Heart left ventricle (tissue), 16 donors: ENCODE measurements around the gene KCTD17. TPM values are rescaled to one million over a fixed set of nuclear protein-coding genes. Genes with fewer than 3 reads are reported as not detected.

Experiments
- ATAC-seq, 4 donors: fragments of 200-7000 bp; cut with Tn5 transposase; one replicate each; pipeline ENCODE4 v1.9.1; 2020 to 2022; ENCODE audit warnings: moderate library complexity in 4 of 4, mild to moderate bottlenecking in 3 of 4, moderate number of reproducible peaks in 1 of 4
- DNase-seq, 5 donors: peaks; one replicate each; pipeline ENCODE4 v3.0.0-alpha.2; 2020
- H3K27ac ChIP-seq, 12 donors: fragments of 200-600 bp; sonication (generic) in 4 of 12; one replicate each; pipeline versions ENCODE4 v1.5.0 to v1.8.0; 2016 to 2022; ENCODE audit warnings: mild to moderate bottlenecking in 2 of 12
- H3K27me3 ChIP-seq, 9 donors: fragments of 200-600 bp; sonication (generic) in 2 of 9; one replicate each; pipeline versions ENCODE4 v1.5.1 to v1.8.0; 2016 to 2022; ENCODE audit warnings: mild to moderate bottlenecking in 3 of 9
- H3K36me3 ChIP-seq, 9 donors: fragments of 200-600 bp; sonication (generic) in 2 of 9; one replicate each; pipeline versions ENCODE4 v1.5.0 to v1.8.0; 2018 to 2022; ENCODE audit warnings: mild to moderate bottlenecking in 2 of 9
- H3K4me1 ChIP-seq, 12 donors: fragments of 200-600 bp; sonication (generic) in 4 of 12; one replicate each; pipeline versions ENCODE4 v1.5.0 to v1.8.0; 2016 to 2022; ENCODE audit warnings: mild to moderate bottlenecking in 3 of 12
- H3K4me3 ChIP-seq, 12 donors: fragments of 200-600 bp; sonication (generic) in 4 of 12; one replicate each; pipeline versions ENCODE4 v1.5.0 to v1.8.0; 2017 to 2022; ENCODE audit warnings: mild to moderate bottlenecking in 9 of 12, moderate library complexity in 4 of 12
- H3K9me3 ChIP-seq, 12 donors: fragments of 200-600 bp; sonication (generic) in 4 of 12; one replicate each; pipeline versions ENCODE4 v1.5.0 to v1.8.0; 2016 to 2022; ENCODE audit warnings: mild to moderate bottlenecking in 1 of 12
- POLR2A ChIP-seq, 2 donors: fragments of 450-650 bp; IDR thresholded peaks; one replicate each; pipeline ENCODE4 v1.6.1; 2017; ENCODE audit warnings: antibody characterized with exemption in 2 of 2, mild to moderate bottlenecking in 2 of 2, moderate library complexity in 2 of 2
- WGBS, 4 donors: extraction: QIAGEN DNeasy Blood & Tissue Kit in 2 of 4; methylation state at CpG; one replicate each; pipeline versions ENCODE4 v1.1.5 to v1.1.7; 2013 to 2018; 5-methylcytosine and 5-hydroxymethylcytosine counted together
- intact Hi-C, 10 donors: fragments of 100-400 bp; cut with DNase I; formaldehyde crosslinking; loops; one replicate each; pipeline versions ENCODE4 v1.11.1 to v1.14.2; 2022
- polyA plus RNA-seq, 2 donors: library from polyadenylated mRNA; stranded (reverse); fragments of 200-250 nt; gene quantifications; one replicate each; pipeline ENCODE4 v1.2.3, GENCODE V29; 2013
- total RNA-seq, 9 donors: library from RNA; depleted of rRNA in 2 of 9; stranded (reverse); fragments of >200 nt in 2 of 9; fragmentation: NEBNext Ultra II Directional in 3 of 9; extraction: Animal tissue kit (Norgen Biotek cat#: 25700) in 3 of 9; gene quantifications; one replicate each; pipeline versions ENCODE4 v1.1.0 to v1.2.4, GENCODE V29; 2016 to 2023
- TF ChIP-seq, protein P1 (sequence below), 12 donors: fragments of 200-600 bp; sonication (generic) in 4 of 12; IDR thresholded peaks; one replicate each; pipeline versions ENCODE4 v1.5.0 to v1.8.0; 2018 to 2022; ENCODE audit warnings: antibody characterized with exemption in 12 of 12, mild to moderate bottlenecking in 5 of 12
- donor health status: ischemic (EF 13 %, LVEDD 7.1; RV severe dilation, severe dysfunction).
- donor health status: healthy with polysubstance abuse.
- donor health status: DM: no; HTN: yes; CAD: no.
- donor health status: DM: no; HTN: no; CAD: no.
- donor health status: ischemic (EF 25% LVEDD 6.9; RV normal size, moderate dysfunction).
- donor health status: ischemic (EF 25% LVEDD 5.7; RV mildly dilated, moderate dysfunction).
- donor health status: healthy.
- donor health status: DM: yes; HTN: yes; CAD: no.
- donor health status: ischemic (EF 35%, LVEDD 5.7; RV mildly dilated, moderate dysfunction).
- donor health status: nonischemic (EF 11% LVEDD 7.7; RV severe dilation, severe dysfunction).
- donor health status: DM: yes; HTN: yes; CAD: no.
- donor health status: PGD.
- donor health status: ischemic (EF 29% LVEDD 5.4; RV normal size, mild dysfunction).
- donor health status: nonischemic (EF 23%, LVEDD 6.1; RV moderate dilation, normal function).

KCTD17 gene
- total and polyA plus RNA-seq, 11 donors, result 10.8 to 62.0 (median 17.3) TPM

DNA sequence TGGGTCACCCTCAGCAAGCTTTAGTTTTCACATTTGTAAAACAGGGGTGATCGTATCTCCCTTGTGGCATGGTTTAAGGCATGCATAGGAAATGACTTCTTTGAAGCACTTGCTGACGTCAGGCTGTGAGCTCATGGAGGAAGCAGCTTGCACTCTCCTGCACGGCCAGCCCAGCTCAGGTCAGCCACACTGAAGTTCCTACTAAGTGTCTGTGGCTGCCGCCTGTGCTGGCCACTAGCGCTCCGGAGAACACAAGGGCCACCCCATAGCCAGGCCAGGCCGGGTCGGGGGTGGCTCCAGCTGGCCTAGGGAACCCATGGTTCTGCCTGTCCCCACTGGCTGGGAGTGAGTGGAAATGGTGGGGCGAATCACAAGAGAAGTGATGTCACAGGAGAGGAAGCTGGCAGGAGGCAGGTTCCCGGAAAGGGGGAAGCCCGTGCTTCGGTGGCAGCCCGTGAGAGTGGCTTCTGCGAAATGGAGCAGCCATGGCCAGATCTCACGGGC is 28.2 kb downstream of the KCTD17 start:
- Histone ChIP-seq H3K4me1 (peaks cover 0 to 28% (median 0%) of the 10 kb centered on the region in 12 donors), H3K27ac (peak overlapping the region in 1 of 12 donors; percentile 74), H3K9me3 (no peaks in the 10 kb centered on the region), H3K4me3 (no peak overlapping the region), H3K27me3 (peaks cover 0 to 26% (median 5%) of the 10 kb centered on the region in 9 donors), H3K36me3 (no peaks in the 10 kb centered on the region)
- 55 to 62% (median 60%) methylated on average over 14 to 15 of the region's 15 CpGs for WGBS, 4 donors
- DNase-seq, result peak in 1 of 5 donors; percentile 32
- TF ChIP-seq, protein P1, sequence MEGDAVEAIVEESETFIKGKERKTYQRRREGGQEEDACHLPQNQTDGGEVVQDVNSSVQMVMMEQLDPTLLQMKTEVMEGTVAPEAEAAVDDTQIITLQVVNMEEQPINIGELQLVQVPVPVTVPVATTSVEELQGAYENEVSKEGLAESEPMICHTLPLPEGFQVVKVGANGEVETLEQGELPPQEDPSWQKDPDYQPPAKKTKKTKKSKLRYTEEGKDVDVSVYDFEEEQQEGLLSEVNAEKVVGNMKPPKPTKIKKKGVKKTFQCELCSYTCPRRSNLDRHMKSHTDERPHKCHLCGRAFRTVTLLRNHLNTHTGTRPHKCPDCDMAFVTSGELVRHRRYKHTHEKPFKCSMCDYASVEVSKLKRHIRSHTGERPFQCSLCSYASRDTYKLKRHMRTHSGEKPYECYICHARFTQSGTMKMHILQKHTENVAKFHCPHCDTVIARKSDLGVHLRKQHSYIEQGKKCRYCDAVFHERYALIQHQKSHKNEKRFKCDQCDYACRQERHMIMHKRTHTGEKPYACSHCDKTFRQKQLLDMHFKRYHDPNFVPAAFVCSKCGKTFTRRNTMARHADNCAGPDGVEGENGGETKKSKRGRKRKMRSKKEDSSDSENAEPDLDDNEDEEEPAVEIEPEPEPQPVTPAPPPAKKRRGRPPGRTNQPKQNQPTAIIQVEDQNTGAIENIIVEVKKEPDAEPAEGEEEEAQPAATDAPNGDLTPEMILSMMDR (IDR thresholded peaks at IDR 0.05), result no peak
- TF ChIP-seq POLR2A (IDR thresholded peaks at IDR 0.05), result no peak
- ATAC-seq, result peak in 3 of 4 donors; percentile 18 to 77 (median 18)
- intact Hi-C loops, result loop anchor here in 9 of 10 donors (2.0 to 10.0 kb wide), 6 partner anchors 75 to 121 kb away; no protein-coding TSS in a partner anchor

- no peak for TF ChIP-seq POLR2A (IDR thresholded peaks at IDR 0.05)
- TF ChIP-seq, protein P1 (IDR thresholded peaks at IDR 0.05), result no peak
- WGBS, 4 donors, result 93 to 97% (median 95%) methylated on average over 5 to 6 of the region's 6 CpGs
- H3K4me3 ChIP-seq, result no peak overlapping the region
- no peaks in the 10 kb centered on the region for H3K9me3 ChIP-seq
- H3K27me3 ChIP-seq, result peaks cover 0 to 19% (median 5%) of the 10 kb centered on the region in 9 donors
- no peak for DNase-seq
- no peaks in the 10 kb centered on the region for H3K36me3 ChIP-seq
- intact Hi-C loops, result loop anchor here in 1 of 10 donors (10.0 kb wide), 1 partner anchor 74 kb away; no protein-coding TSS in a partner anchor
- H3K27ac ChIP-seq, result peak overlapping the region in 1 of 12 donors; percentile 74
- no peak for ATAC-seq
- H3K4me1 ChIP-seq, result peaks cover 0 to 28% (median 0%) of the 10 kb centered on the region in 12 donors
Measured at GRCh38 chr22:37080438-37080837, 28.9 kb downstream of the KCTD17 start.

- H3K36me3 ChIP-seq, result no peaks in the 10 kb centered on the region
- H3K9me3 ChIP-seq, result no peaks in the 10 kb centered on the region
- peaks cover 0 to 28% (median 0%) of the 10 kb centered on the region in 12 donors for H3K4me1 ChIP-seq
- peaks cover 0 to 16% (median 5%) of the 10 kb centered on the region in 9 donors for H3K27me3 ChIP-seq
- 92 to 94% (median 93%) methylated on average over 12 of the region's 12 CpGs for WGBS, 4 donors
- TF ChIP-seq, protein P1 (IDR thresholded peaks at IDR 0.05), result no peak
- TF ChIP-seq POLR2A (IDR thresholded peaks at IDR 0.05), result no peak
- H3K27ac ChIP-seq, result no peak overlapping the region
- no peak for DNase-seq
- no peak overlapping the region for H3K4me3 ChIP-seq
- ATAC-seq, result no peak
- intact Hi-C loops, result loop anchor here in 1 of 10 donors (10.0 kb wide), 1 partner anchor 74 kb away; no protein-coding TSS in a partner anchor
Measured at GRCh38 chr22:37080838-37081237, 29.3 kb downstream of the KCTD17 start.

DNA sequence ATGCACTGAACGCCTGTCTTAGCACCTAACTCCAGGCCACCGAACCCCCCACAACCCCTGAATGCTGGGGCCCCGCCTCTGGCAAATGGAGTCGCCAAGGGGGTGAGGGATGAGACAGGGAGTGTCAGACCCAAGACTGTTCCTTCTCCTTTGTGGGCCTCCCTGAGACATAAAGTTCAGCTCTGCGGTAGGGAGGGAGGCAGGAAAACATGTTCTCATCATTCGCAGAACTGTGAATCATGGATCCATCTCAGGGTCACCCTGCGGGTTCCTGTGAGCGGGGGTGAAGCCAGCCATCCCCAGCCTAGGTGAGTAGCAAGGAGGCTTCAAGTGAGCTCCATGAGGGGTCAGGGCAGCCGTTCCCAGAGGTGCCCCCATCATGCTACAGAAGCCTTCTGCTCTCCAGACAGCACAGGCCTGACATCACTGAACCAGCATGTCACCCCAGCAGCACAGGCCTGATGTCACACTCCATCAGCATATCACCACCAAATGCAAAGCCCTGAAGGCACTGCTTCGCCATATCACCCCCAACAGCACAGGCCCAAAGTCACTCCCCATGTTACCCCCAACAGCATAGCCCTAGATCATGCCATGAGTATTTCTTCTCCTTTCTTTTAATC is 30.8 kb downstream of the KCTD17 start:
- Histone ChIP-seq H3K4me1 (peaks cover 0 to 28% (median 0%) of the 10 kb centered on the region in 12 donors), H3K4me3 (no peak overlapping the region), H3K9me3 (no peaks in the 10 kb centered on the region), H3K27me3 (peaks cover 0 to 17% (median under 1%) of the 10 kb centered on the region in 9 donors), H3K27ac (no peak overlapping the region), H3K36me3 (no peaks in the 10 kb centered on the region)
- intact Hi-C loops, result loop anchor here in 1 of 10 donors (10.0 kb wide), 1 partner anchor 72 kb away; no protein-coding TSS in a partner anchor
- WGBS, 4 donors, result 84 to 88% (median 86%) methylated on average over 10 of the region's 10 CpGs
- TF ChIP-seq, protein P1 (IDR thresholded peaks at IDR 0.05), result no peak
- no peak for TF ChIP-seq POLR2A (IDR thresholded peaks at IDR 0.05)
- ATAC-seq, result no peak
- DNase-seq, result no peak
